ENCODE measurements around the gene RARG.

RARG gene

DNA sequence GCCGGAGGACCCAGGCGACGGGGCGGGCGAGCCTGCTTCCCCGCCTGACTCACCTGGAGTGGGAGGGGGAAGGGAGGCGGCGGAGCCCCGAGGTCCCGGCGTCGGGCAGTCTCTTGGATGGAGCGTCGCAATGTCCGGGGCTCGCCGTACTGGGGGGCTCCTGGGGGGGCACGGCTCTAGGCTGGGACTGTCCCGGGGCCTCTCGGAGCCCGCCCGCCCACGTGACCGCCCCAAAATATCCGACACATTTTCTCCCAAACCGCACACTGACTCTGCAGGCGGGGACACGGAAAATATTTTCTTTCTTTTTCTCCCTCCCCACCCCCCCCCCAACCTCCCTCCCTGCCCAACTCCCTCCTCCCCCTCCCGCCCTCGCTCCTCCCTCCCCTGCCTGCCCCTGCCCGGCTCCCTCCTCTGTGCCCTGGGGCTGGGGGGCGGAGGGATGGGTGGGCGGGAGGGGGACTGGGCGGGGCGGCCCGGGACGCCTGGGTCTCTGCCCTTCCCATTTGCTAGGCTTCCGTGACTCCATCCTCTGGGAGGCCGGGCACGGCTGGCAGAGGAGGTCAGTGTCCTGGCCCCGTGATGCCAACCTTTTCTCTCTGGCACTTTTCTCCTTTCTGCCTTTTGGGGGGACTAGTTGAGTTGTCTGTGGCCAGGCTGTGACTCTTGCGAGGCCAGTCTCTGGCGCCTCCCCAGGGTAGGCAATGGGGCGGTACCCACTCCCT lies at the start of gene RARG:
RARG (minus strand) TSS at position 289 of the 725 bp plus-strand sequence. CDS start 4,664 bp downstream, outside the sequence.
- H3K4me3 ChIP-seq (ENCODE audit: low read depth, low read length) = peak within 1 kb of the TSS; percentile 69

DNA sequence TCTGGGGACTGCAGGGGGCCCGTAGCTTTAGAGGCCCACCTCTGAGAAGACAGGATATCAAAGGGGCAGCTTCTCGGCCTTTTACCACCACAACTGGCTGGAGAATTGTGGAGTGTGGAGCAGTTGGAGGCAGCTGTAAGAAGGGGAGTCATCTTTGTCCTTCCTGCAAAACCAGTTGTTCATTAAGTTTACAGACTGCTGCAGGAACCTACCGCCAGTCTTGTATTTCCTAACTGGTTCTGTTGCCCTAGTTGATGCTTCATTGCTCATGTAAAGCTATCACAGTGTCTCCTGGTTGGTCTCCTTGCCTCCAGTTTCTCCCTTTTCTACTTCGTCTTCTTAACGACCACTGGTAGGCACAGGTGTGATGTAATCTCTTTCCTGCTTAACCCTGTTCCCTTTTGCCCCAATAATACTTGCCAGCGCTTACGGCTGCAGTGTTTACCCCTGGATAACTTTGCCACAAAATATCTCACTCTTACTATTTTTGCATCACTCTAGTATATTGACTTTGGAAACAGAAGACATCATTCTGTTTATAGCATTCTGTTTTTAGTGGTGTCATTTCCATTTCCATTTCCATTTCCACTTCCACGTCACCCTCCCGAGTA lies 48.0 kb upstream of the RARG start:
- no peak overlapping the region for H3K4me3 ChIP-seq (ENCODE audit: low read depth, low read length)
- TF ChIP-seq, protein P1, sequence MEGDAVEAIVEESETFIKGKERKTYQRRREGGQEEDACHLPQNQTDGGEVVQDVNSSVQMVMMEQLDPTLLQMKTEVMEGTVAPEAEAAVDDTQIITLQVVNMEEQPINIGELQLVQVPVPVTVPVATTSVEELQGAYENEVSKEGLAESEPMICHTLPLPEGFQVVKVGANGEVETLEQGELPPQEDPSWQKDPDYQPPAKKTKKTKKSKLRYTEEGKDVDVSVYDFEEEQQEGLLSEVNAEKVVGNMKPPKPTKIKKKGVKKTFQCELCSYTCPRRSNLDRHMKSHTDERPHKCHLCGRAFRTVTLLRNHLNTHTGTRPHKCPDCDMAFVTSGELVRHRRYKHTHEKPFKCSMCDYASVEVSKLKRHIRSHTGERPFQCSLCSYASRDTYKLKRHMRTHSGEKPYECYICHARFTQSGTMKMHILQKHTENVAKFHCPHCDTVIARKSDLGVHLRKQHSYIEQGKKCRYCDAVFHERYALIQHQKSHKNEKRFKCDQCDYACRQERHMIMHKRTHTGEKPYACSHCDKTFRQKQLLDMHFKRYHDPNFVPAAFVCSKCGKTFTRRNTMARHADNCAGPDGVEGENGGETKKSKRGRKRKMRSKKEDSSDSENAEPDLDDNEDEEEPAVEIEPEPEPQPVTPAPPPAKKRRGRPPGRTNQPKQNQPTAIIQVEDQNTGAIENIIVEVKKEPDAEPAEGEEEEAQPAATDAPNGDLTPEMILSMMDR (IDR thresholded peaks at IDR 0.05; ENCODE audit: low read depth, low read length) = no peak

More for the DNA sequence above, at the start of gene RARG:
- TF ChIP-seq, protein P1 (IDR thresholded peaks at IDR 0.05; ENCODE audit: low read depth, low read length) = no peak

DNA sequence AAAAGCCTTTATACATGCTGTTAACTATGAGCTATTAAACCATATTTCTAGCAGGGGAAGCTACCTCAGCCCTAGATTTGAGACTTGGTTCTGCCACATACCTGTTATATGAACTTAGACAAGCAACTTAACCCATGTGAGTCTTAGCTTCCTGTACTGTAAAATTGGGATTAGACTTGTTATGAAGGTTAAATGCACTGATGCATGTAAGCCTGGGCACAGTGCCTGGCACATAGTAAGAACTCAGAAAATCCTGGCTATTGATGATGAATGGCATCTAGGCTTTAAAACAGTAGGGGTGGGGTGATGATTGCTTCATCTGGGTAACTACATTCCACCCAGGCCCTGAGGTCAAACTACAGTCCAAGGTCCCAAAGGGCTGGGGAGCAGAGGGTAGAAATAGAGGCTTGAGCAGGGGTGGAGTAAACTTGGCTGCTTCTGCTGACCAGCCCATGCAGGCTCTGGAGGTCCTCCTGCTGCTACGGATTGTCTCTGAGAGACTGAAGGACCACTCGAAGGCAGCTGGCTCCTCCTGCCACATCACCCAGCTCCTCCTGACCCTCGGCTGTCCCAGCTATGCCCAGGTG lies 47.4 kb upstream of the RARG start:
- TF ChIP-seq, protein P1 (IDR thresholded peaks at IDR 0.05; ENCODE audit: low read depth, low read length) = no peak
- H3K4me3 ChIP-seq (ENCODE audit: low read depth, low read length) = no peak overlapping the region

DNA sequence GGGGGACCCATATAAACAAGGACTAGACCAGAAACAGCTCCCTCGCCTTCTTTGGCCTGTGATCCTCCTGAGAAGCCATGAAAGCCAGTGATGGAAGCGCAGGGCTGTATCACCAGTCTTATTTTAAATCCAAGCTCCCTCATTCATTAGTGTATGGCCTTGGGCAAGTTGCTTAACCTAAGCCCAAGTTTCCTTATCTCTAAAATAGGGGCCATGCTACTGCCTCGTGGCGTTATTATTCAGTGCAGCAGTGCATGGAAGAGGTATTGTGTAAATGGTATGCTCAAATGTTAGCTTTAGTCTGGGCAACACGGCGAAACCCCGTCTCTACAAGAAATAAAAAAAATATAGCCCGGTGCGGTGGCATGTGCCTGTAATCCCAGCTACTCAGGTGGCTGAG lies 46.0 kb upstream of the RARG start:
- TF ChIP-seq, protein P1 (IDR thresholded peaks at IDR 0.05; ENCODE audit: low read depth, low read length) = no peak
- H3K4me3 ChIP-seq (ENCODE audit: low read depth, low read length) = no peak overlapping the region

DNA sequence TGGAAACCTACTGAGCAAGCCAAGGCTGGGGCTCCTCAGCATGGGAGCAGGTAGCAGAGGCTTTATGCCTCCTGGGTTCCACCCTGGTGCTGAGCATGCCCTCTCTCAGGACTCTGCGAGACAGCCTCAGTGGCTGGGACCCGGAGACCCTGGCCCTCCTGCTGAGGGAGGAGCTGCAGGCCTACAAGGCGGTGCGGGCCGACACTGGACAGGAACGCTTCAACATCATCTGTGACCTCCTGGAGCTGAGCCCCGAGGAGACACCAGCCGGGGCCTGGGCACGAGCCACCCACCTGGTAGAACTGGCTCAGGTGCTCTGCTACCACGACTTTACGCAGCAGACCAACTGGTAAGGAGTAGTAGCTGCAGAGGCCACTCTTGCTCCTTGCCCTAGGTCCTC lies 44.5 kb upstream of the RARG start:
- TF ChIP-seq, protein P1 (IDR thresholded peaks at IDR 0.05; ENCODE audit: low read depth, low read length) = no peak
- H3K4me3 ChIP-seq (ENCODE audit: low read depth, low read length) = no peak overlapping the region

DNA sequence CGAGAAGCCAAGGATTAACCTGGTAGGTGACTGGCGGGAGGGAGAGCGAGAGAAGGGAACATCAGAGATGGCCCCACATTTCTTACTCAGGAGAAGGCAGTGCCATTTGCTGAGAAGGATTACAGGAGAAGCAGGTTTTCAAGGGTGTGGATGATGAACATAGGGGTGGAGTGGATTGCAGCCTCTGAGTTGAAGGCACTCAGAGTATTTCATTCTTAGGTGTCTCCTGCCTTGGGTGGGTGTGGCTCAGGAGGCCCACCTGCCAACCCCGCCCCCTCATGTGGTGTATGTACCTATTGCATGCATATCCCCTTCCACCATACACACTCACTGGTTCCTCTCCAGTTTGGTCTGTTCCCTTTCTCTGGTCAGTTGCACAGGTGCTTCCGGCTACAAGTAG lies 42.4 kb upstream of the RARG start:
- TF ChIP-seq, protein P1 (IDR thresholded peaks at IDR 0.05; ENCODE audit: low read depth, low read length) = no peak
- no peak overlapping the region for H3K4me3 ChIP-seq (ENCODE audit: low read depth, low read length)
